Keratinocyte (primary cell): ENCODE results near the gene DGCR8. TPM values are rescaled to one million over a fixed set of nuclear protein-coding genes. Genes with fewer than 3 reads are reported as not detected.

Experiments used
- DNase-seq: peaks from one replicate; pipeline ENCODE4 v3.0.0-alpha.2; 2011; ENCODE audit warnings: low read depth, missing footprints, low spot score
- FAIRE-seq: peaks from 2 replicates; lab custom pipeline; 2011; peaks lifted over from hg19 to GRCh38; lab: Jason Lieb, UNC
- H2AFZ ChIP-seq: 2 replicates; pipeline ENCODE4 v1.6.0; 2012; ENCODE audit warnings: low read length, control low read depth, inconsistent platforms; ENCODE audit not compliant: control insufficient read depth
- H3K27ac ChIP-seq: 2 replicates; pipeline ENCODE4 v1.5.1; 2011; ENCODE audit warnings: low read length; ENCODE audit not compliant: control insufficient read depth, insufficient read depth
- H3K27me3 ChIP-seq: 3 replicates; pipeline ENCODE4 v1.6.0; 2011; ENCODE audit warnings: low read length; ENCODE audit not compliant: control insufficient read depth, insufficient read depth; ENCODE audit errors: extremely low read depth
- H3K36me3 ChIP-seq, 2 experiments: 2 replicates in 1 of 2; 3 replicates in 1 of 2; pipeline ENCODE4 v1.5.1; 2011; ENCODE audit warnings: low read length in 2 of 2, mild to moderate bottlenecking in 1 of 2; ENCODE audit not compliant: control insufficient read depth in 2 of 2, insufficient read depth in 2 of 2; ENCODE audit errors: extremely low read depth in 1 of 2
- H3K4me1 ChIP-seq: 3 replicates; pipeline ENCODE4 v1.5.1; 2011; ENCODE audit warnings: low read length; ENCODE audit not compliant: control insufficient read depth, insufficient read depth; ENCODE audit errors: extremely low read depth
- H3K4me2 ChIP-seq: 3 replicates; pipeline ENCODE4 v1.6.0; 2011; ENCODE audit warnings: low read depth, low read length; ENCODE audit not compliant: control insufficient read depth, insufficient read depth; ENCODE audit errors: extremely low read depth
- H3K4me3 ChIP-seq, 3 experiments: fragments of 200-600 bp in 1 of 3; sonication (generic) in 1 of 3; 2 replicates in 2 of 3; 3 replicates in 1 of 3; pipeline ENCODE4 v1.5.1; 2011 to 2016; ENCODE audit warnings: low read length in 3 of 3, mild to moderate bottlenecking in 3 of 3, control low read depth in 2 of 3, inconsistent platforms in 1 of 3, low read depth in 1 of 3, mixed read lengths in 1 of 3, mixed run types in 1 of 3, moderate library complexity in 1 of 3; ENCODE audit not compliant: control insufficient read depth in 2 of 3, insufficient read depth in 2 of 3; ENCODE audit errors: extremely low read depth in 1 of 3
- H3K79me2 ChIP-seq: 2 replicates; pipeline ENCODE4 v1.6.0; 2012; ENCODE audit warnings: low read length; ENCODE audit not compliant: control insufficient read depth, insufficient read depth
- H3K9ac ChIP-seq: 3 replicates; pipeline ENCODE4 v1.6.0; 2011; ENCODE audit warnings: low read length; ENCODE audit not compliant: control insufficient read depth, insufficient read depth; ENCODE audit errors: extremely low read depth
- H3K9me1 ChIP-seq: 3 replicates; pipeline ENCODE4 v1.6.0; 2011; ENCODE audit warnings: low read length; ENCODE audit not compliant: control insufficient read depth, insufficient read depth; ENCODE audit errors: extremely low read depth
- H3K9me3 ChIP-seq: 2 replicates; pipeline ENCODE4 v1.5.1; 2012; ENCODE audit warnings: low read depth, low read length; ENCODE audit not compliant: control insufficient read depth
- H4K20me1 ChIP-seq: 3 replicates; pipeline ENCODE4 v1.6.0; 2011; ENCODE audit warnings: low read length; ENCODE audit not compliant: control insufficient read depth, insufficient read depth; ENCODE audit errors: extremely low read depth
- EZH2 ChIP-seq: IDR thresholded peaks from one replicate; pipeline ENCODE4 v1.6.1; 2012; ENCODE audit warnings: inconsistent platforms, mild to moderate bottlenecking, low read length, moderate library complexity
- dilution Hi-C: fragments of 300-500 bp; cut with MboI; formaldehyde crosslinking; loops from one replicate; pipeline ENCODE4 v1.7.0; 2020; ENCODE audit warnings: low sequenced_read_pairs; ENCODE audit not compliant: extremely low pct_ligation_motif_present
- polyA plus RNA-seq, 5 experiments: library from polyadenylated mRNA; depleted of rRNA in 3 of 5; stranded (reverse) in 3 of 5; stranded (forward) in 1 of 5; unstranded in 1 of 5; fragments of >200 nt; gene quantifications; 1 replicate in 1 of 5; 2 replicates in 3 of 5; 3 replicates in 1 of 5; pipeline versions ENCODE4 v1.2.1 to v1.2.3, GENCODE V29; 2011 to 2012; ENCODE audit warnings: missing spikeins in 2 of 5, low read depth in 1 of 5, low replicate concordance in 1 of 5
- TF ChIP-seq, protein P1 (sequence below), 3 experiments: IDR thresholded peaks in 1 of 3; conservative IDR thresholded peaks in 1 of 3; optimal IDR thresholded peaks in 1 of 3; 2 replicates in 2 of 3; 3 replicates in 1 of 3; pipeline versions ENCODE3 to v1.5.1; 2011; ENCODE audit warnings: low read length in 3 of 3, mild to moderate bottlenecking in 3 of 3, moderate library complexity in 2 of 3, control low read depth in 1 of 3, inconsistent platforms in 1 of 3; ENCODE audit not compliant: insufficient read depth in 2 of 3; ENCODE audit errors: extremely low read depth in 1 of 3

The DGCR8 gene
- polyA plus RNA-seq, 1 donor (not counting 4 experiments of a cell fraction or from before 2014, with no cell fraction given), result 17.2 TPM

- Histone ChIP-seq H3K9me1 (no peaks in the 10 kb centered on the region), H3K4me1 (no peaks in the 10 kb centered on the region), H3K4me3 (no peak within 1 kb of the TSS), H3K36me3 (peaks cover 0 to 4% of the 10 kb centered on the region in 2 experiments), H2AFZ (no peak within 1 kb of the TSS), H4K20me1 (no peaks in the 10 kb centered on the region), H3K27ac (no peak within 1 kb of the TSS), H3K79me2 (no peaks in the 10 kb centered on the region), H3K9me3 (no peaks in the 10 kb centered on the region), H3K27me3 (no peaks in the 10 kb centered on the region), H3K9ac (no peak within 1 kb of the TSS), H3K4me2 (no peak within 1 kb of the TSS)
- TF ChIP-seq EZH2, result no peak
- TF ChIP-seq, protein P1, sequence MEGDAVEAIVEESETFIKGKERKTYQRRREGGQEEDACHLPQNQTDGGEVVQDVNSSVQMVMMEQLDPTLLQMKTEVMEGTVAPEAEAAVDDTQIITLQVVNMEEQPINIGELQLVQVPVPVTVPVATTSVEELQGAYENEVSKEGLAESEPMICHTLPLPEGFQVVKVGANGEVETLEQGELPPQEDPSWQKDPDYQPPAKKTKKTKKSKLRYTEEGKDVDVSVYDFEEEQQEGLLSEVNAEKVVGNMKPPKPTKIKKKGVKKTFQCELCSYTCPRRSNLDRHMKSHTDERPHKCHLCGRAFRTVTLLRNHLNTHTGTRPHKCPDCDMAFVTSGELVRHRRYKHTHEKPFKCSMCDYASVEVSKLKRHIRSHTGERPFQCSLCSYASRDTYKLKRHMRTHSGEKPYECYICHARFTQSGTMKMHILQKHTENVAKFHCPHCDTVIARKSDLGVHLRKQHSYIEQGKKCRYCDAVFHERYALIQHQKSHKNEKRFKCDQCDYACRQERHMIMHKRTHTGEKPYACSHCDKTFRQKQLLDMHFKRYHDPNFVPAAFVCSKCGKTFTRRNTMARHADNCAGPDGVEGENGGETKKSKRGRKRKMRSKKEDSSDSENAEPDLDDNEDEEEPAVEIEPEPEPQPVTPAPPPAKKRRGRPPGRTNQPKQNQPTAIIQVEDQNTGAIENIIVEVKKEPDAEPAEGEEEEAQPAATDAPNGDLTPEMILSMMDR (optimal IDR thresholded peaks at IDR 0.05 in 1 of 3, IDR thresholded peaks at IDR 0.05 in 1 of 3, conservative IDR thresholded peaks at IDR 0.05 in 1 of 3; ENCODE audit: extremely low read depth in 1 of 3, insufficient read depth in 2 of 3, low read length in 3 of 3), result no peak
- dilution Hi-C loops, result no loop called here
- no peak for FAIRE-seq
- no peak for DNase-seq
Measured at GRCh38 chr22:20150381-20151275, 70.6 kb downstream of the DGCR8 start, which contains the start of gene CCDC188. Gene CCDC188 (minus strand): TSS chr22:20151055. CDS start chr22:20150986, 69 bp downstream.

DNA sequence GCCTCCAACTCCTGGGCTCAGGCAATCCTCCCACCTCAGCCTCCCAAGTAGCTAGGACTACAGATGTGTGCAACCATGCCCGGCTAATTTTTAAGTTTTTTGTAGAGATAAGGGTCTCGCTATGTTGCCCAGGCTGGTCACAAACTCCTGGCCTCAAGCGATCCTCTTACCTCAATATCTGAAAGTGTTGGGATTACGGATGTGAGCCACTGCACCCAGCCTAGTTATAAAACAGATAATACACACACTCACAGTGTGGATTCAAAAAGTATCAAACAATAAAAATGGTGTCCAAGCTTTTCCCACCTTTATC, 71.2 kb downstream of the DGCR8 start:
- no peaks in the 10 kb centered on the region for H4K20me1 ChIP-seq
- H3K9me3 ChIP-seq, result no peaks in the 10 kb centered on the region
- no peaks in the 10 kb centered on the region for H3K9me1 ChIP-seq
- no peak overlapping the region for H3K9ac ChIP-seq
- no peak overlapping the region for H2AFZ ChIP-seq
- TF ChIP-seq, protein P1 (optimal IDR thresholded peaks at IDR 0.05 in 1 of 3, IDR thresholded peaks at IDR 0.05 in 1 of 3, conservative IDR thresholded peaks at IDR 0.05 in 1 of 3; ENCODE audit: extremely low read depth in 1 of 3, insufficient read depth in 2 of 3, low read length in 3 of 3), result no peak
- no peak for TF ChIP-seq EZH2
- DNase-seq (no peak), FAIRE-seq (no peak)
- peaks cover 0 to 2% of the 10 kb centered on the region in 2 experiments for H3K36me3 ChIP-seq
- H3K4me2 ChIP-seq, result no peak overlapping the region
- H3K27me3 ChIP-seq, result no peaks in the 10 kb centered on the region
- no peaks in the 10 kb centered on the region for H3K79me2 ChIP-seq
- no peaks in the 10 kb centered on the region for H3K4me1 ChIP-seq
- dilution Hi-C loops, result no loop called here
- no peak overlapping the region for H3K4me3 ChIP-seq
- H3K27ac ChIP-seq, result no peak overlapping the region
